Breast epithelium (tissue), 3 donors: ENCODE measurements around the gene ST6GALNAC4.

Experiments used
- POLR2A ChIP-seq: fragments of 450-650 bp; IDR thresholded peaks from one replicate; pipeline ENCODE4 v1.6.1; 2016; ENCODE audit warnings: antibody characterized with exemption, mild to moderate bottlenecking, moderate library complexity
- POLR2AphosphoS5 ChIP-seq, 3 donors: sonication (generic); formaldehyde crosslinking; IDR thresholded peaks; one replicate each; pipeline ENCODE4 v1.6.1; 2017; ENCODE audit warnings: antibody characterized with exemption in 3 of 3
- TF ChIP-seq, protein P1 (sequence below), 3 donors: fragments of 450-650 bp; IDR thresholded peaks; one replicate each; pipeline ENCODE4 v1.5.1; 2016 to 2017; ENCODE audit warnings: antibody characterized with exemption in 3 of 3, mild to moderate bottlenecking in 3 of 3, moderate library complexity in 3 of 3

DNA sequence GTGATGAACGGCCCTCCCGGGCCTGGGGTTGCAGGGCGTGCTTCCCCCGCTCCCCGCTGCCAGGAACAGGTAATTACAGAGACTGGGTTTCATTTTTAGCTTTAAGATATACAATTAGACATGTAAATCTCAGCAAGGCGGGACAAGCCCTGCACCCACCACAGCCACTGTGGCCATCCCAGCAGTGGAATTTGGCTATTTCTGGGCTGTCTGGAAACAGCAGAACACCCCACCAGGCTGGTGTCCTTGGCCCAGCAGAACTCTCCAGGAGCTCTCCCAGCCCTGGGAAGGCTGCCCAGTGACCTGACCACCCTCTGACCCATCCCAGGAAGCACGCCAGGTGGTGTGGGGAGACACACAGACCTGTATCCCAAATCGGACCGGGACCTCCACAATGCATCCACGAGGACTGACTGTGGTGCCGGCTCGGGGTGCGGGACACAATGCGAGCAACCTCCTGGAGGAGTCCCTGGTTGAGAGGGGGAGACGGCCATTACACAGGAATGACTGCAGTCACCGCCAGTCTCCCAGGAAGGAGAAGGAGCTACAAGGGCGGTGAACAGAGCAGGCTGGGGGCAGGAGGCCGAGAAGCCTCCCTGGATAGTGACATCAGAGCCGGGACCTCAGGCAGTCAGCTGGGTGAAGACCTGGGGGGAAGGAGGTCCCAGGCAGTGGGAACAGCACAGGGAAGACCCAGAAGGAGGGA lies 46.7 kb upstream of the ST6GALNAC4 start:
- TF ChIP-seq, protein P1, sequence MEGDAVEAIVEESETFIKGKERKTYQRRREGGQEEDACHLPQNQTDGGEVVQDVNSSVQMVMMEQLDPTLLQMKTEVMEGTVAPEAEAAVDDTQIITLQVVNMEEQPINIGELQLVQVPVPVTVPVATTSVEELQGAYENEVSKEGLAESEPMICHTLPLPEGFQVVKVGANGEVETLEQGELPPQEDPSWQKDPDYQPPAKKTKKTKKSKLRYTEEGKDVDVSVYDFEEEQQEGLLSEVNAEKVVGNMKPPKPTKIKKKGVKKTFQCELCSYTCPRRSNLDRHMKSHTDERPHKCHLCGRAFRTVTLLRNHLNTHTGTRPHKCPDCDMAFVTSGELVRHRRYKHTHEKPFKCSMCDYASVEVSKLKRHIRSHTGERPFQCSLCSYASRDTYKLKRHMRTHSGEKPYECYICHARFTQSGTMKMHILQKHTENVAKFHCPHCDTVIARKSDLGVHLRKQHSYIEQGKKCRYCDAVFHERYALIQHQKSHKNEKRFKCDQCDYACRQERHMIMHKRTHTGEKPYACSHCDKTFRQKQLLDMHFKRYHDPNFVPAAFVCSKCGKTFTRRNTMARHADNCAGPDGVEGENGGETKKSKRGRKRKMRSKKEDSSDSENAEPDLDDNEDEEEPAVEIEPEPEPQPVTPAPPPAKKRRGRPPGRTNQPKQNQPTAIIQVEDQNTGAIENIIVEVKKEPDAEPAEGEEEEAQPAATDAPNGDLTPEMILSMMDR (IDR thresholded peaks at IDR 0.05) = no peak
- TF ChIP-seq POLR2A = no peak
- TF ChIP-seq POLR2AphosphoS5 (IDR thresholded peaks at IDR 0.05) = no peak
